D721Med (cell line): Measurements from ENCODE around the gene USH2A.

Experiments
- DNase-seq: peaks from one replicate; pipeline ENCODE4 v3.0.0; 2011; ENCODE audit warnings: low spot score; ENCODE audit not compliant: insufficient read length
- FAIRE-seq: peaks from 2 replicates; lab custom pipeline; 2011; peaks lifted over from hg19 to GRCh38; lab: Jason Lieb, UNC
- TF ChIP-seq, protein P1 (sequence below): IDR thresholded peaks from 2 replicates; pipeline ENCODE4 v1.5.1; 2012; ENCODE audit warnings: mild to moderate bottlenecking, control low read depth; ENCODE audit not compliant: insufficient read depth; ENCODE audit errors: missing control alignments

USH2A gene

DNA sequence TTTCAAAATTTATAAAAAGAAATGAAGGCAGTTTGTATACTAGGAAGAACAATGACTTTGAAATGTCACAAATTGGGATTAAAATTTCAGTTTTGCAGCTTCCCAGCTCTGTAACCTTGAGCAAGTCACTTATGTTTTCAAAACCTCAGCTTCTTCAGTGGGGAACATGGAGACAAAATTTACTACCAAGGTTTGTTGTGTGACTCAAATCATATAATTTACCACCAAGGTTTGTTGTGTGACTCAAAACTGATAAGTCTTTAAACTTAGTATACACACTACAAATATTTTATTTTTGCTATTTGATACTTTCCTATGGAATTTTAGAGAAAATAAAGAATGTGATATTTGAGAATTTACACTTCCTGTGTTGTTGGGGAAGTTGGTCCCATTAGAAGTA is 636.3 kb downstream of the USH2A start:
- FAIRE-seq, result no peak
- TF ChIP-seq, protein P1, sequence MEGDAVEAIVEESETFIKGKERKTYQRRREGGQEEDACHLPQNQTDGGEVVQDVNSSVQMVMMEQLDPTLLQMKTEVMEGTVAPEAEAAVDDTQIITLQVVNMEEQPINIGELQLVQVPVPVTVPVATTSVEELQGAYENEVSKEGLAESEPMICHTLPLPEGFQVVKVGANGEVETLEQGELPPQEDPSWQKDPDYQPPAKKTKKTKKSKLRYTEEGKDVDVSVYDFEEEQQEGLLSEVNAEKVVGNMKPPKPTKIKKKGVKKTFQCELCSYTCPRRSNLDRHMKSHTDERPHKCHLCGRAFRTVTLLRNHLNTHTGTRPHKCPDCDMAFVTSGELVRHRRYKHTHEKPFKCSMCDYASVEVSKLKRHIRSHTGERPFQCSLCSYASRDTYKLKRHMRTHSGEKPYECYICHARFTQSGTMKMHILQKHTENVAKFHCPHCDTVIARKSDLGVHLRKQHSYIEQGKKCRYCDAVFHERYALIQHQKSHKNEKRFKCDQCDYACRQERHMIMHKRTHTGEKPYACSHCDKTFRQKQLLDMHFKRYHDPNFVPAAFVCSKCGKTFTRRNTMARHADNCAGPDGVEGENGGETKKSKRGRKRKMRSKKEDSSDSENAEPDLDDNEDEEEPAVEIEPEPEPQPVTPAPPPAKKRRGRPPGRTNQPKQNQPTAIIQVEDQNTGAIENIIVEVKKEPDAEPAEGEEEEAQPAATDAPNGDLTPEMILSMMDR, result no peak
- DNase-seq, result no peak

DNA sequence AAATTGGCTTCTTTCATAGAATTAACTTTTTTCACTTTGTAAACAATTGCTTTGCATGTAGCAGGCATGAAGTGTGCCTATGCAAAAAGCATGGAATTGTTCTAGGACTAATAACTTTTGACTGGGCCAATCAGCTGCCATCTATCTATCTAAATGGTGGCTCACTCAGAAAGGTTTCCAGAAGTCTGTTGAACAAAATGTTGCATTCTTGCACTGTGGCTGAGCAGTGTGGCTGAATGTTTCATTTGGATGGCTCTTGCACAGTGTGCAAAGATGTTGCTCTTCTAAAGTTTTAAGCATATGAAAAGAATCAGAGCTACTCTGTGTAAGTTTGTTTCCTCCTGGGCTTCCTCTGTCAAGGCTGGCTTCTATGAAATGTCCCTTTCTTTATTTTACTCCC is 642.6 kb downstream of the USH2A start:
- DNase-seq (no peak), FAIRE-seq (no peak)
- TF ChIP-seq, protein P1, result no peak

DNA sequence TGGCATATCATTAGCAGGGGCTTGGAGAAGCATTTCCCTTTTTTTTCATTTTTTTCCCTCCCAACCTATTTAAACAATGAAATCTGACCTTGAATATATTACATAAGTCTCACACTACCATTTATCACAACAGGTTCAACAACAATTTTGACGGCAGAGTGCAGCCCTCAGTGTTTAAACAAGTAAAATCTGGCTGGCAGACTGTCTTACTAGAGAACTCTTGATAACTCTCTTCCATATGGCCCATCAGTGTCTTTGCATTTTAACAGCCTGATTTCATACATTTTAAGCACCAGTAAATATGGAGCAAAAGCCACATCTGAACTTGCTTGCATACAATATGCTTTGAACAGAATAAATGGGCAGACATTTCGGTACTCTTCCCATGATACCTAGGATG is 643.1 kb downstream of the USH2A start:
- DNase-seq (no peak), FAIRE-seq (no peak)

DNA sequence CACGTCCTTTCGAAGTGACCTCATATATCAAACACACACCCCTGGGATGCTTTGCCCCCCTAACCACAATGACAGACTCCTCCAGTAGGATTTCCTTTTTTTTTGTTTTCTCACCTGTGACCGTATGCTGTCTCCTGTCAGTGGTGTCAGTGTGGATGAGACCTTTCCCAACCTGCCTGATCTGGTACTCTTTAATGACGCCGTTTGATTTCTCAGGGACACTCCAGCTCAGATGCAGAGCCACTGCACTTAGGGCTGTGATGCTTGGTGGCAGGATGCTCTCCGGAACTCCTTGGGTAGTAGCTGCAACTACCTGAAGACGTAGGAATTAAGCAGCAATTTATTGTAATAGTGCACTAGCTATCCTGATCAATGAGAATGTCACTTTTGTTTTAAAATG is 643.5 kb downstream of the USH2A start:
- no peak for FAIRE-seq
- no peak for DNase-seq
- TF ChIP-seq, protein P1, result no peak

More for the DNA sequence above, 643.1 kb downstream of the USH2A start:
- TF ChIP-seq, protein P1, result no peak

DNA sequence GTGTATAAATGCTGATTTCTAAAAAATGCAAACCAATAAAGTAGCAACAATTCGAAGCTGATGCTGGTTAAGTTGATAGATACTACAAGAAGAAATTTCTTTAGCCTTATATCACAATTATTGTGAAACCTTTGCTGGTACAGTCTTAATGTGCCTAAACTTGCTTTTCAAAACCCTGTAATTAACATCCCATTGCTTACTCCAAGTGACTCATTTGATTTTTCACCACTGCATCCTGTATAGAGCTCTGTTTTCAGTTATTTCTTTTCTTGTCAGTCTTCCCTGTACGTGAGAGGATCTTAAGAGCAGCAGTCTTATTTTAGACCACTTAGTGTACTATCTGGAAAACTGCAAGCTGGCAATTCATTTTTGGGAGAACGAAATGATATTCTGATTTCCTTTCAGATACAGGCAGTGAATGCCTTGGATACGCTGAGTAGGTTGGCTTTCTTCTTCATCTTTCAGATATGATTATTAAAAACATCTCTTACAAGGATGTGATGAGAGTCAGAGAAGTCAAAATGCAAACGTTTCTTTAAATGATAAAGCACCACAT is 645.8 kb downstream of the USH2A start:
- DNase-seq (no peak), FAIRE-seq (no peak)
- TF ChIP-seq, protein P1, result no peak

DNA sequence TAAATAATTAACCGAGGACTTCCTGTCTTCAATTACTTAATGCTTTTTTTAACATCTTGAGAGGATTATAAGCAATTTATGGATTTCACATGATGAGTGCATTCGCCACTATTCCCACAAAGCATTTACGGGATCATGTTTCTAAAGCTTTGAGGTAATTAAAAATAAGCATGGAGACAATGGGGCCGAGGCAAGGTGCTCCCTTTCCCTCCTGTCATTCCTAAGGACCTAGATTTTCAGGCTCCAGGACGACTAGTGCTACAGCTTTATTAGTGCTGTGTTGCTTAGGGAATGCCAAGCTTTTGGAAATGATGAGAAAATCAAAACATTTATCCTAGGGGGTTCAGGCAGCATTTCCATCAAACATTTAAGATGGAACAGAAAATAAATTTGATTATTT is 646.9 kb downstream of the USH2A start:
- TF ChIP-seq, protein P1, result no peak
- DNase-seq (no peak), FAIRE-seq (peak; percentile 99)

DNA sequence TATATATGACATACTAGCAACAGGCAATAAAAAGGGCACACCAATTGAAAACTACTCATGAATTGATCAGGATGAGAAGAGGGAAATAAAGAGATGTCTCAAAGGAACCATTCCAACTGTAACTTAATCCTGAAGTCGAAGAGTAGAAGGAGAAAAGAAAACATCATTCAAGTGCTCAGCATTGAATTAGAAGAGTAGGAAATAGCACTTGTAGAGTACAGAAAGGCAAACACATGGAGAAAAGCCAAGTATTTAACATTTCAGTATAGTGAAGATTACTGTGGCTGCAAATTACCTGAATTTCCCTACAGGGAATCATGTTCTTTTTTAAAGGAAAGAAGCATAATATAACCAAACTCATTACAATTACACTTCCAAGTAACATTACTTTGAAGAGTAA is 651.1 kb downstream of the USH2A start:
- DNase-seq, result no peak
- TF ChIP-seq, protein P1, result no peak
- no peak for FAIRE-seq
